ENCODE measurements around the gene ATP2B2. TPM values are rescaled to one million over a fixed set of nuclear protein-coding genes. Genes with fewer than 3 reads are reported as not detected.
"Not testable (repeated sequence)": the region's sequence is repeated elsewhere in the genome, so short reads cannot be mapped to it uniquely, and the experiment has no call there.

The ATP2B2 gene
- total RNA-seq (2014; rRNA removed; shearing (Covaris generic)): 0.09 TPM in 1 of 2 replicates, not detected in the other

DNA sequence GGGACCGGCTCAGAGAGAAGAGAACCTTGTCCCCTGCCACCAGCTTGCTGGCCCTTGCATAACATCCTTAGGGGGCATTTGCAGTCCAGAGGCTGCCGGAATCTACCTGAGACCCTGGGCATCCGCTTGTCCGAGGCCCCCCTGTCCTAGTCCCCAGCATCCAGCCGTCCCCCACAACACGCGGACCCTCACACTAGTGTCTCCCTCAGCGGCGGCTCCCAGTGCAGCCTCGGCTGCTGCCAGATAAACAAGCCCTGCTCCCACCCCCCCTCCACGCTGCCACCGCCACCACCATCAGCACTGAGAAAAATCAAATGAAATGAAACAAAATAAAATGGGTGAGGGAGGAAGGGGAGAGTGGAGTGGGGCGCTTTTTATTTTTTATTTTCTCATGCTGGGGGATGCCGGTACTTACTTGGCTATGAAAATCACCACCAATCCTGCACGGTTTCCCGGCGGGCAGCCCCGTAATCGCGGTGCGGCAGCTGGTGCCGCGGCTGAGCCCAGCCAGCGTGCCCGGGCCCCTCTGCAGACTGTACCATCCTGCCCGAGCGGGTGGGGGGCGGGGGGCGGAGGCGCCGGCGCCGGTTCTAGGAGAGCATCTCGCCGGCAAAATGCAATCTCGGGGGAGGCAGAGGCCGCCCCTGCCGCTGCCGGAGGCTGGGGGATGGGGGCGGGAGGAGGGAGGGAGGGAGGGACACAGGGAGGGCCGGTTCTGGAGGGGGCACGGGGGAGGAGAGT is at the start of gene ATP2B2:
ATP2B2 (minus strand) TSS at position 537 of the 741 bp plus-strand sequence. CDS start 56,043 bp downstream, outside the sequence.
- peak; percentile 18 for DNase-seq (ENCODE audit: low read depth)

DNA sequence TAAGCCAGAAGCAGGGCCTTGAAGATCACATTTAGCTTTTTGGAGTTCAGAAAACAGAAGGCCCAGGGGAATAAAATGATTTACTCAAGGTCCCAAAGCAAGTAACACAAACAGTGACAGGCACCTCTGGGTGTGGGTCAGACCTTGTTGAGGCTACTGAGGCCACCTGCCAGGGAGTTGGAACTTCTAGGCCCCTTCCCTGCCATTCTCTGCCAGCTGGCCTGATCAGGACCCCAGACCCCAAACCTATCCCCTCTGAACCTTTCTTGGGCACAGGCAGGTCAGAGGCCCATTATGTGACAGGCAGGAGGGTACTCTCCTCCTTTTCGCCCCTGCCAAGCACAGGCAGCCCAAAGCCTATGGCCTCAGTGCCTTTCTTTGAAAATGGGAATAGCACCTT is 49.4 kb upstream of the ATP2B2 start:
- no peak for DNase-seq (ENCODE audit: low read depth)

DNA sequence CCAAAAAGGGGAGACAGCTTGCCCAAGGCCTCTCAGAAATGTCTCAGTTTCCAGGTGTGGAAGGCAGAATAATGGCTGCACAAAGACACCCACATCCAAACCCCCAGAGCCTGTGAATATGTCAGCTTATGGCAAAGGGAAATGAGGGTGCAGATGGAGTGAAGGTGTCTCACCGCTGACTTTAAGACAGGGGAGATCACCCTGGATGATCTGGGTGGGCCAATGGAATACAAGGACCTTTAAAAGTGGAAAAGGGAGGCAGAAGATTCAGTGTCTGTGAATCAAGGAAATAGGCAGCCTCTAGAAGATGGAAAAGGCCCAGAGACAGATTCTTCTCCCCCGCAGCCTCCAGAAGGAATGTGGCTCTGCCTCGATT is 48.8 kb upstream of the ATP2B2 start:
- DNase-seq (ENCODE audit: low read depth): no peak

DNA sequence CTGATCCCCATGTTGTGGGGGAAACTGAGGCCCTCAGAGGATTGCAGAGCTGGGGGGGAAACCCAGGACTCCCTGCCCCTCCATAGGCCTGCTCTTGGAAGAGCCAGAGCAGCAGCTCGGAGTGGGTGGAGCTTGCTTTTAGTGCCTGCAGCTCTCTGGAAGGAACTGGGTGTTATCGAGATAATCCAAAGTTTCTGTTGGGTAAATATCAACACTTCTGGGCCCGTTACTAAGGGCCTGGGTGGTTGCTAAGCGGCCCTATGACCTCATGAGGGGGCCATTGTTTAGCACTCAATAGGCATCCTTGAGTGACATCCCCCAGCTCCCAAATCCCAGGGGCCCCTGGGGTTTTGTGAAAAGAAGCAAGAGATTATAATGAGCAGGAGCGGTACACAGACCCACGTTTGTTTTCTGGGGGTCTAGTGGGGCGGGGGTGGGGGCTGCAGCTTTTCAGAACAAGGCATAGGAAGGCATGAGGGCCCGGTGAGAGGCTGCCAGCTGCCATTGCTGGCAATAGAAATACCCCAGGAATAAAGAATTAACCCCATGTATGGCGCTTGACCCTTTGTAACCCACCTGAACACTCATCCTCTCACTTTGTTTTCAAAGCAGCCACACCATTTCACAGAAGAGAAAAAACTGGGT is 48.3 kb upstream of the ATP2B2 start:
- DNase-seq (ENCODE audit: low read depth): peak; percentile 25

DNA sequence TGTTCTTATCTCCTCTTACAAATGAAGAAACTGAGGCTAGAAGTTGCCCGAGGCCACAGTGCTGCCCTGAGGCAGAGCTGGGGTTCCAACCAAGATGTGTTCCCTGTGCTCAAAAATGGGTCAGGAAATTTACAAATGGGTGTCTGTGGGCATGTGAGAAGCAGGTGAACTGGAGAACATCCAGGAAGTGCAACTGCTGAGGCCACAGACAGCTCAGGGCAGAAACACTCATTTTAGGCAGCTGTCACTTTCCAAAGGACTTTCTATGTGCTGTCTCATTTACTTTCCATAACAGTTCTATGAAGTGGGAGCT is 47.2 kb upstream of the ATP2B2 start:
- DNase-seq (ENCODE audit: low read depth): no peak

DNA sequence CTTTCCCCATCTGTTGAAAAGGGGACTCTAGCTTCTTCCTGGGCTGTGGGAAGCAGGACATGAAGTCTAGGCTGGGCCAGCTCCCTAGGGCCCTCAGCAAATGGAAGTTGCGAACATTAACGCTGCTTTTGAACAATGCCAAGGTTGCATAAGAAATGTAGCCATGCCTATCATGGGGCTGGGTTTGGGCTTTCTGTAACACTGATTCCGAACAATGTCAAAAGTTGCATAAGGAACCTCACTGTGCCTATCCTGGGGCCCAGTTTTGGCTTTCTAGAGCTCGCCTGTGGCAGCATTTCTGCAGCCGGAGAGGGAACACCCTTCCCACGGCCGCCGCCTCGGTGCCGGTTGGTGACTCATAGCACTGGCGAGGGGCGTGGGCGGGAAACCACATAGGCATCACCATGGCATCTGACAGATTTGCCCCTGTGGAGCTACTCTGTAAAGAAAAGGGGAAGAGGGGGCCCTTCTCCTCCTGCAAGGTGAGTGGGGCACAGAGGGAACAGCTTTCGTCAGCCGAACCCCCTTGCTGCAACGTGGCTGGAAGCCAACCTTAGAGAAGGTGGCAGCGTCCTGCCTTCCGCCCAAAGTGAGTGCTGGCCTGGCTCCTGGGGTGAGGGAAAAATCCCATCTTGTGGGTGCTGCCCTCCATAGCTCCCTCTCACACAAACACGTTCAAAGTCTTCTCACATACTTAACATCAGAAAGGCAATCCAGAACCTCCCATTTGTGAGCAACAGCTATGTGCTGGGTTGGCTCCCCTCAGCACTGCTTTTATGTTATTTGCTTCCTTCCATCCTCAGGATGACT is 46.6 kb upstream of the ATP2B2 start:
- DNase-seq (ENCODE audit: low read depth): peak; percentile 92

DNA sequence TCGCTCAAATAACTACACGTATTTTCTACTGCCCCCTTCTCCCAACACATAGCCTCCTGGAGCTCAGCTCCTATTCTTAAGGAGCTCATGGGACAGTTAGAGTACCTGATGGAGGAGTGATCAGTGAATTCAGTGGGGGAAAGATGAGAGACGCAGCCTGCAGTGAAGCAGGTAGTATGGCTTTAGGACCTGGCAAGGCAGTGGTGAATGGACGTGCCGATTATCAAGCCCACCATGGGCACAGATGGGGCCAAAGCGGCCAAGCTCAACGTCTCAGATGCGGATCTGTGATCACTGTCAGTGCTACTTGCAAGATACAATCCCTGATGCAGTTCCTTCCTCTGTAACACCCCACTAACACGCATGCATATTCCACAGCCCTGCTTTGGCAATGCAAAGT is 45.8 kb upstream of the ATP2B2 start:
- DNase-seq (ENCODE audit: low read depth): no peak

DNA sequence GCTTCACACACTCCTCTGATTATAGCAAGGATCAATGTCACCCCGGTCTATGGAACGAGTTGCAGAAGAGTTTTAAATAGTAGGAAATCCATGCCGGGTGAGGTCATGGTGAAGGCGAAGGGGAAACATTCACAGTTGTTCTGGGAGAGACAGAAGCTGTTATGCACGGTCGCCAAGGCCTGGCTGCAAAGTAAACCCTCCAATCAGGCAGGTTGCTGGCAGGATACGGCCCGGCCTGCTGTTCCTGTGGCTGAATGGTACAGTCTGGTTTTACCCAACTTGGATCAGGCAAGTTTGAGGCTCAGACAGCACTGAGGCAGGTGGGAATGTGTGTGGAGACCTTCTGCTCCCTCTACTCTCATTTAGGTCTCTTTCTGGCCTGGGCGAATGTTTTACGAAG is 45.3 kb upstream of the ATP2B2 start:
- no peak for DNase-seq (ENCODE audit: low read depth)

DNA sequence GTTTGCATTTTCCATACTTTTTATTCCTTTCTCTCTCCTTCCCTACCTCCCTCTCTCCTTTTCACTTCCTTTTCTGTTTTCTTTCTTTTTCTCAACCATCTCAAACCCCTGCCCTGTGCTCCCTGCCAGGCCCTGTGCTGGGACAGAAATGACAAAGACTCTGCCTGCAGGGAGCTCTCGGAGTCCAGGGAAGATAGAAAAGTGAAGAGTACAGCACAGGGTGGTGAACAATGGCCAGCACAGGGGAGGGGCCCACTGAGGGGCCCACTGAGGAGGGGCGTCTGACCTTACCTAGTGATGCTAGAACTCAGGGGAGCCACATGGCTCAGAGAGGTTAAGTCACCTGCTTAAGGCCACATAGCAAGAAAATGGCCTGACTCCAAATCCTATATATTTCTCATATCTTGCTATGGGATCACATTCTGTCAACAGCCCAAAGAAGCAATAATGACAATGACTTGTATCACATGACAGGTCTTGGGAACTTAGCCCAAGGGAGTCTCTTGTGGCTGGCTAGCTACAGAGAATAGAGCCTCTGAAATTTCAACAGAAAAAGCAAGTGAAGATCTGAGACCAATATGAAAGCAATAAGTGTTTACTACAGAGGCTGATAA is 44.3 kb upstream of the ATP2B2 start:
- no peak for DNase-seq (ENCODE audit: low read depth)

DNA sequence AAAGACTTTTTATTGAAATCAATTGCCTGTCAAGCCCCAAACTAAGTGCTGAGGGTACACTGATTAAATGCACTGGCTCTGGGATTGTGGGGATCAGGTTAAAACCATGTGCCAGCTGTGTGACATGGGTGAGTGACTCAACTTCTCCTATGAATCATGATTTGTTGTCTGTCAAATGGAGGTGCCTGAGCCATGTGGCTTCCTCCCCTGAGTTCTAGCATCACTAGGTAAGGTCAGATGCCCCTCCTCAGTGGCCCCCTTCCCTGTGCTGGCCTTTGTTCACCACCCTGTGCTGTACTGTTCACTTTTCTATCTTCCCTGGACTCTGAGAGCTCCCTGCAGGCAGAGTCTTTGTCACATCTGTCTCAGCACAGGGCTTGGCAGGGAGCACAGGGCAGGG is 43.6 kb upstream of the ATP2B2 start:
- DNase-seq (ENCODE audit: low read depth): peak; percentile 58

DNA sequence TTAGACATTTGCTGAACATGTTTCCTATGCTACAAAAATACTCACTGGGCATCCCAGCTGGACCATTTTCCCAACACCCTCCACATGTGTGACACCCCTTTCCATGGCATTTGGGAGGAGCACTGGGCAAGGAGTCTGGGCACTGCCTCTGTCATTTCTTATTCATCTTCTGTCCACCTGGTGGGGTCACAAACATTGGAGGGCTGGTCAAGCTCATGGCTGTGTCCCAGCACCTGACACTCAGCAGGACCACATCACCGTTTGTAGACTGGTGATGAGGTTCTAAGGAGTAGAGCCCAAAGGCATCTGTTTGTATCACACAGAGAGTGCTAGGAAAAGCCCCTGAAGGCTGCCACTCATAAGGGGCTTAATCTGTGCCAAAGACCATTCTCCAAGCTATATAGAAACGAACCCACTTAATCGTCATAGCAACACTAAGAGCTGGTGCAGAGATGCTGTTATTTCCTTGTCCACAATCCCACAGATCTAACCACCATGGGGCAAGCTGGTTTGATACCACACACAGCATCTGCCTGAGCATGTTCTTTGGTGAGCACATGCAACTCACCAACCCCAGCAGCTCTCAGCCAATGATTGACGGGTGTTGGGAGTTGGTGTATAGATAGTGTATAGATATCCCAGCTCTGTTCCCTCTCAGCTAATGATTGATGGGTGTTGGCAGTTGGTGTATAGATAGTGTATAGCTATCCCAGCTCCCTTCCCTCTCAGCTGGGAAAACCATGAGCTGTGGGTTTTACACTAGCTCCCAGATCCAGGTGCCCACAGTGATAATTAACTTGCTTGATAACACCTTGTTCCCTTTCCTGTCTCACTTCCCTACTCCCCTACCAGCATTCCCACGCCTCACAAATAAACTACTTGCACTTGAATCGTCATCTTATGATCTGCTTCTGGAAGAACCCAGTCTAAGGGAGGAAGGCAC is 42.7 kb upstream of the ATP2B2 start:
- DNase-seq (ENCODE audit: low read depth): no peak

DNA sequence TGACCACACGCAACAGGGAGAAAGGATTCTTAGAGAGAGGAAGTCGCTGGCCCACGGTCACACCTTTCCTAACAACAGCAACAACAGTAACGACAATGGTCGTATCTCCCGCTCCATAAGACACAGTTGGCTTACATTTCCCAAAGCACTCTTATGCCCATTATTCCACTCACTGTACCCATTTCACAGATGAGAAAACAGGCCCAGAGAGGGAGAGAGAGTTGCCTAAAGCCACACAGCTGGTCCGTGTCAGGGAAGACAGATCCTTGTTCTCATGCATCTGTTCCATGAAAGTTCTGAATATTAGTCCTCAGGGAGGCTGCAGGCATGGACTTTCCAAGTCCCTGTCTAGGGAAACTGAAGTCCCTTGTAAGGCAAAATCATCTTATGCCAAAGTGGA is 42.0 kb upstream of the ATP2B2 start:
- DNase-seq (ENCODE audit: low read depth): no peak

DNA sequence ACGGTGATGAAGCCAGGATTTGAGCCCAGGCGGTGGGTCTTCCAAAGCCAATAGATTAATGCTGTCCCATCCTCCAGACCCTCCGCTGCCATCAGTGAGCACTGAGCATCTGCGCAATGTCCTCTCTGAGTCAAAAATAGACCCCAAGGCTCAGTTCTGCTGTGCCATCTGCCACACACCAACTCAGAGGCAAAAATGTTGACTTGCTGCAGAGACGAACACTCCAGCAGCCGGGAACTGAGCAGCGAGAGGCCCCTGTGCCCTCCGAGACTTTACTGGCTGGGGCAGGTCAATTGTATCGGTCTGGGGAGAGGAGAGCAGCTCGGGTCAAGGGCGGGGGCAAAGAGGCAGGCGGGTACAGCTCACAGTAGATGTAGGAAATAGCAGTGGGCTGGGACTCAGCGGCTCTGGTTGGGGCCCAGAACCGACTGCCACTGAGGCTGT is 41.5 kb upstream of the ATP2B2 start:
- DNase-seq (ENCODE audit: low read depth): no peak

DNA sequence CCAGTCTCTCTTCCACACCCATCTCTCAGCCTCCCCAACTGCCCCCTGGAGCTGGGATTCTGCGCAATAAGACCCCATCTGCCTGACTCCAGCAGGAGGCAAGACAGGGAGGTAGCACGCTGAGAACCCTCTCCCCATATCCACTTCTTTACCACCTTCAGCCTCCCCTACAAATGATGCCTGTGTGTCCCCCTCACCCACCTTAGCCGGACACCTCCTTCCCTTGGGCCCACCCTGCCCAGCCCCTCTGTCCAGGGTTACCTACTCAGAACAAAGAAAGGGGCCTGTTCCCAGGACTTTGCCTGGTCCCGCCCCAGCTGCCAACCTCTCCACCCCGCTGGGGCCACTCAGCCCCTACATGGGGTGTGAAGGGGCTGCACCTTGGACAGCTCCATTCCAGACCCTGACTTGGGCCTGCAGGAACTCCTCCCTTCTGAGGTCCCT is 40.8 kb upstream of the ATP2B2 start:
- no peak for DNase-seq (ENCODE audit: low read depth)

DNA sequence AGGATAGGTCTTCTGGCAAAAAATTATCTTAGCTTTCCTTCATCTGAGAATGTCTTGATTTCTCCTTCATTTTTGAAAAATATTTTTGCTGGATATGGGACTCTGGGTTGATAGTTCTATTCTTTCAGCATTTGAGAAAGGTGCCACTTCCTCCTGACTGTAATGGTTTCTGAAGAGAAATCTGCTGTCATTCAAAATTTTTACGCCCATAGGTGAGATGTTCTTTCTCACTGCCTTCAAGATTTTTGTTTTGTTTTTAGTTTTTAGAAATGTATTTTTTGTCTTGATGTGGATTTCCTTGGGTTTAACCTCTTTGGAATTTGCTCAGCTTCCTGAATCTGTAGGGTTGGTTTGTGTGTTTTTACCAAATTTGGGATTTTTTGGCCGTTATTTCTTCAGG is 37.1 kb upstream of the ATP2B2 start:
- DNase-seq (ENCODE audit: low read depth): no peak

DNA sequence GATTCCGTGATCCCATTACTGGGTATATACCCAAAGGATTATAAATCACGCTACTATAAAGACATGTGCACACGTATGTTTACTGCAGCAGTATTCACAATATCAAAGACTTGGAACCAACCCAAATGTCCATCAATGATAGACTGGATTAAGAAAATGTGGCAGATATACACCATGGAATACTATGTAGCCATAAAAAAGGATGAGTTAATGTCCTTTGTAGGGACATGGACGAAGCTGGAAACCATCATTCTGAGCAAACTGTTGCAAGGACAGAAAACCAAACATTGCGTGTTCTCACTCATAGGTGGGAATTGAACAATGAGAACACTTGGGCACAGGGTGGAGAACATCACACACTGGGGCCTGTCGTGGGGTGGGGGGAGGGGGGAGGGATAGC is 35.0 kb upstream of the ATP2B2 start:
- DNase-seq (ENCODE audit: low read depth): not testable (repeated sequence)

DNA sequence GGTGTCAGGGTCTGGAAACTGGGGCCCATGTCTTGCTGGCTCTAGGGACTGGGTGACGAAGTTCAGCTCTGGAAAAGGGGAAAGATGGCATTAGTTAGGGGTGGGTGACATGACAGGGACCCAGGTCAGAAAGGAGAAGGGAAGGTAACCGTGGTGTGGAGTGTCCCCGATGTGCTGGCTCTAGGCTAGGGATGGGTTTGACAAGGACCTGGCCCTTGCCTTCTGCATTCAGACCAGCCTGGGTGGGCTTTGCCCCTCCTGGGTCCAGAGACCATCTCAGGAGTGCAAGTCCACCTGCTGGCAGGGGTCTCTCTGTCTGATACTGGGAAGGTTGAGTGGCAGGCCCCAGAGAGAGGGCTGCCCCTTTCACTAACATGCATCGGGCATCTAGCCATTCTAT is 28.7 kb upstream of the ATP2B2 start:
- no peak for DNase-seq (ENCODE audit: low read depth)

DNA sequence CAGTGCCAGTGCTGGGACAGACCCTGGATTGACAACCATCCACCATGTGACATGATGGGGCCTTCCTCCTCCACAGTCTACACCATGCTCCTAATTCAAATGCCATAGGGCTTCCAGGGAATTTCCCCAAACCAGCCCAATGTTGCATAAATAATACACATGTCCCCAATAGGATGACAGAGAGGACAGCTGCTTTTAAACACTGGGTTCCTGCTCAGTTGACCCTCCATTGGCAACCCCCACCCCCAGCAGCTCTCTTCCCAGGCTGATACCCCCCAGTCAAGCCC is 28.3 kb upstream of the ATP2B2 start:
- no peak for DNase-seq (ENCODE audit: low read depth)

DNA sequence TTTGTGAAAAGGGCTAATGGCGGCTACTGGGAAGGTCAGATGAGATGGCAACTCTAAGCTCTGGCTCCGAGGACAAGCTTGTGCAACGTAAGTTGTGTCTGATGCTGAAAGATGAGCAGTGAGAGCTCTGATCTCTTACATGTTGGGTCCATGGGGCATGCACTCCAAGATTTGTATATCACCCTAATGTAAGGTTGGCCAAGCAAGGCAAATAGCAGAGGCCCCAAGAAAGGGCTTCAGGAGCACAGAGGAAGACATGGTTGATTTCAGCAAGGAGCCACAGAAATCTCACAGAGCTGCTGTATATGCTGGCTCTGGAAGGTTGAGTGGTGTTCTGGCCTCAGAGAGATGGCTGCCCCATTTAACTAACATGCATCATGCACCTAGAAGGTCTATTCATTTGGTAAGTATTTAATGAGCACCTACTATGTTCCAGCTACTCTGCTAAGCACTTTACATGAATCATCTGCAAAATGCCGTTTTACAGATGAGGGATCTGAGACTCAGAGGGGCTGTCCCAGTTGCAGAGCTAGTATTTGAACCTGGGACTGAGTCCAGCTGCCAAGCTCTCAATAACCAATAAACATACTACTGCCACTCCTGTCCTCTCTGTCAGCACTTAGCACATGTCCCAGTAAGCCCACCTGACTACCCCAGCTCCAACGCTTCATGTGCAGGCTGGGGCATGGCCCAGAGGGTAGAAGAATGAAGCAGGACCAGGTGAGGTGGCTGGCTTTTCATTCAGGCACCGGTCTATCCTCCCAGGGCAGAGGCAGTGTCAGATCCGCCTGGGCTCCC is 27.8 kb upstream of the ATP2B2 start:
- DNase-seq (ENCODE audit: low read depth): no peak

DNA sequence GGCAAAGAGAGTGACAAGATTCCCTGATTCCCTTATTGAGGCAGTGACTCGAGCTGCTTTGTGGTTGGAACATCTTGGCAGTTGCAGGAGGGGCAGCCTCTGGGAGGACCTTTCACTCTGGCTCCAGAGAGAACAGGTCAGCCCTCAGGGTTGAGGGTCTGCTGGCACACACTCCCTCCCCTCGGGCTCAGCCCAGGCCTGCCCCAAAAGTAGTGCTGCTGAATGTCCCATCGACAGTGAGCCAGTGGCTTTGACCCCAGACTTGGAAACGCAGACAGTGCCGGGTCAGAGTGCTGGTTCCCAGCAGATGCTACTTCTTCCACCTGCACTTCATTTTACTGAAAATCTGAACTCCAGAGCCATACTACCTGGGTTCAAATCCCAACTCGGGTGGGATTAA is 25.6 kb upstream of the ATP2B2 start:
- DNase-seq (ENCODE audit: low read depth): no peak

DNA sequence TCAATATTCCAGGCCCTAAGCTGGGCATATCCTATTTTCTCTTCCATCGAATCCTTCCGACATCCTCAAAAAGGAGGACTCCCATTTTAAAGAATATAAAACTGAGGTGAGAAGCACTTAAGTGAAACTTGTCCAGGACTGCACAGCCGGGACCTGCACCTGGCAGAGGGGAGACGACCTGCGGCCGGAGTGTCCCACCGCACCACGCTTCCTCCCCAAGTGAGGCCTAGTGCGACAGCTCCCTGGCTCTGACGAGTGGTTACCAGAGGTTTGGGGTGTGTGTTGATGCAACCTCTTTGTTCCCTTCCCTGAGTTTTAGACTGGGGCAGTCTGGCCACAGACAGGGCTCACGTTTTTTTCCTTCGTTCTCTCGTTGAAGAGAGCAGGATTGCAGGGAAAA is 24.9 kb upstream of the ATP2B2 start:
- no peak for DNase-seq (ENCODE audit: low read depth)
